ENCODE results near the gene RELN. TPM values are rescaled to one million over a fixed set of nuclear protein-coding genes. Genes with fewer than 3 reads are reported as not detected.

Gene RELN
- total RNA-seq, 6 donors from 2014 or later = 1.1 to 3.6 (median 2.6) TPM; not detected in 1

DNA sequence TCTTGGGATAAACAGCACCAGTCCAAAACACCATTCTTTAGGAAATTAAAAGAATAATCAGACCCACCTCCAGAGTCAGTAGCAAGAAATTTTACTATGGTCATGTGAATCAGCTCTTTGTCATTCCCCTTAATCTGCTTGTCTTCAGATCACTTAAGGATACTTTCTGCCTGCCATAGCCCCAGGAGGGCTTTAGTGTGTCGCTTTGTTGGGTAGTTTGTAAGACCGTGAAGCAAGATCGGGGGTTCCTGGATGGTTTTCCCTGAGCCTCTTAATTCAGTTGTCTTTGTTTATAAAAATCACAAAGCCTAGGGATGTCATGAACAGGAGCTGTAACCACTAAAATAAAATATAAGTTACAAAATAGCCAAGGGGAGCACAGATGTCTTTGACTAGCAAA, 223.6 kb downstream of the RELN start:
- 45 to 47% methylated on average over 3 of the region's 3 CpGs for WGBS, 2 donors
- no peaks in the 10 kb centered on the region for H3K27me3 ChIP-seq
- DNase-seq (no peak), ATAC-seq (ENCODE audit: low FRiP score in 2 of 2) (no peak)
- H3K4me3 ChIP-seq = no peak overlapping the region
- H3K9me3 ChIP-seq = no peaks in the 10 kb centered on the region
- H3K27ac ChIP-seq = no peak overlapping the region
- no peaks in the 10 kb centered on the region for H3K4me1 ChIP-seq
- no peak for TF ChIP-seq POLR2AphosphoS5 (IDR thresholded peaks at IDR 0.05)
- TF ChIP-seq POLR2A (IDR thresholded peaks at IDR 0.05) = no peak
- TF ChIP-seq, protein P1, sequence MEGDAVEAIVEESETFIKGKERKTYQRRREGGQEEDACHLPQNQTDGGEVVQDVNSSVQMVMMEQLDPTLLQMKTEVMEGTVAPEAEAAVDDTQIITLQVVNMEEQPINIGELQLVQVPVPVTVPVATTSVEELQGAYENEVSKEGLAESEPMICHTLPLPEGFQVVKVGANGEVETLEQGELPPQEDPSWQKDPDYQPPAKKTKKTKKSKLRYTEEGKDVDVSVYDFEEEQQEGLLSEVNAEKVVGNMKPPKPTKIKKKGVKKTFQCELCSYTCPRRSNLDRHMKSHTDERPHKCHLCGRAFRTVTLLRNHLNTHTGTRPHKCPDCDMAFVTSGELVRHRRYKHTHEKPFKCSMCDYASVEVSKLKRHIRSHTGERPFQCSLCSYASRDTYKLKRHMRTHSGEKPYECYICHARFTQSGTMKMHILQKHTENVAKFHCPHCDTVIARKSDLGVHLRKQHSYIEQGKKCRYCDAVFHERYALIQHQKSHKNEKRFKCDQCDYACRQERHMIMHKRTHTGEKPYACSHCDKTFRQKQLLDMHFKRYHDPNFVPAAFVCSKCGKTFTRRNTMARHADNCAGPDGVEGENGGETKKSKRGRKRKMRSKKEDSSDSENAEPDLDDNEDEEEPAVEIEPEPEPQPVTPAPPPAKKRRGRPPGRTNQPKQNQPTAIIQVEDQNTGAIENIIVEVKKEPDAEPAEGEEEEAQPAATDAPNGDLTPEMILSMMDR (IDR thresholded peaks at IDR 0.05) = no peak
- TF ChIP-seq EP300 (IDR thresholded peaks at IDR 0.05) = no peak
- H3K36me3 ChIP-seq = no peaks in the 10 kb centered on the region

DNA sequence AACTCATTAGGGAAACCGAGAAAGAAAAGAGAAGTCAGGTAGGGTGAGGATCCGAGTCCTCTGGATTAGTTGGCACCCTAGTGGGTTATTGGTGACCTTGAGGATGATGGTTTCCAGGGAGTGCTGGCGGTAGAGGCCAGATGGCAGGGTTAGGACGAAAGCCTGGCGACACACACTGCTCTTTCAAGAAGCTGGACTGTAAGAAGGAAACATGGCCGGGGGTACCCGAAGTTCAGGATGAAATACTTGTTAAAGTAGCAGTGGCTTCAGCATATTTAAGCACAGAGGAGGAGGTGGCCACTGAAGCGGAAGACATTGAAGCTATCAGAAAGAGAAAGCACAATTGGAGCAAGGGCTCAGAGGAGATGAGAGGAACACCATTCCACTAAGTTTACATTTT, 224.6 kb downstream of the RELN start:
- H3K36me3 ChIP-seq = no peaks in the 10 kb centered on the region
- ATAC-seq (ENCODE audit: low FRiP score in 2 of 2) (no peak), DNase-seq (no peak)
- no peaks in the 10 kb centered on the region for H3K27me3 ChIP-seq
- H3K4me3 ChIP-seq = no peak overlapping the region
- H3K27ac ChIP-seq = no peak overlapping the region
- no peaks in the 10 kb centered on the region for H3K4me1 ChIP-seq
- TF ChIP-seq POLR2A (IDR thresholded peaks at IDR 0.05) (no peak), POLR2AphosphoS5 (IDR thresholded peaks at IDR 0.05) (no peak), EP300 (IDR thresholded peaks at IDR 0.05) (no peak)
- TF ChIP-seq, protein P1 (IDR thresholded peaks at IDR 0.05) = no peak
- no peaks in the 10 kb centered on the region for H3K9me3 ChIP-seq
- WGBS, 2 donors = 86 to 93% methylated on average over 8 of the region's 8 CpGs

DNA sequence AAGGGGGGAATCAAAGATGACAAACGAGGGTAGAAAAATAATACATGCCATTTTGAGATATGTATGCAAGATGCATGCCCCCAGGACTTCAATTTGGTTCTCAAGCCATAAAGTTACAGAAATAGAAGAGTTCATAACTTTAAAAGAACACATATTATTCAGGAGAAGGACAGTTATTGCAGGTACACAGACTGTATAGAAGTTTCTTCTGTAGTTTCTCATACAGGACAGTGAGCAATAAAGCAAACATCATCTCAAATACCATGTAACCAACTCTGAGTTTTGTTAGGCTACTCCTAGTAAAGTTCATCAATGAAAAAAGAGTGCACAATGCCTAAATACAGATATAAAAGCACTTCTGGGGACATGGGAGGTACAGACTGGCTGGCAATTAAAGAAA, 226.6 kb downstream of the RELN start:
- no peak for DNase-seq
- Histone ChIP-seq H3K4me3 (no peak overlapping the region), H3K27ac (no peak overlapping the region), H3K36me3 (no peaks in the 10 kb centered on the region), H3K9me3 (no peaks in the 10 kb centered on the region), H3K4me1 (no peaks in the 10 kb centered on the region), H3K27me3 (no peaks in the 10 kb centered on the region)
- 56 to 64% methylated on average over 1 of the region's 1 CpG for WGBS, 2 donors
- no peak for ATAC-seq (ENCODE audit: low FRiP score in 2 of 2)
- TF ChIP-seq POLR2A (IDR thresholded peaks at IDR 0.05) = no peak
- no peak for TF ChIP-seq EP300 (IDR thresholded peaks at IDR 0.05)
- TF ChIP-seq, protein P1 (IDR thresholded peaks at IDR 0.05) = no peak
- TF ChIP-seq POLR2AphosphoS5 (IDR thresholded peaks at IDR 0.05) = no peak

DNA sequence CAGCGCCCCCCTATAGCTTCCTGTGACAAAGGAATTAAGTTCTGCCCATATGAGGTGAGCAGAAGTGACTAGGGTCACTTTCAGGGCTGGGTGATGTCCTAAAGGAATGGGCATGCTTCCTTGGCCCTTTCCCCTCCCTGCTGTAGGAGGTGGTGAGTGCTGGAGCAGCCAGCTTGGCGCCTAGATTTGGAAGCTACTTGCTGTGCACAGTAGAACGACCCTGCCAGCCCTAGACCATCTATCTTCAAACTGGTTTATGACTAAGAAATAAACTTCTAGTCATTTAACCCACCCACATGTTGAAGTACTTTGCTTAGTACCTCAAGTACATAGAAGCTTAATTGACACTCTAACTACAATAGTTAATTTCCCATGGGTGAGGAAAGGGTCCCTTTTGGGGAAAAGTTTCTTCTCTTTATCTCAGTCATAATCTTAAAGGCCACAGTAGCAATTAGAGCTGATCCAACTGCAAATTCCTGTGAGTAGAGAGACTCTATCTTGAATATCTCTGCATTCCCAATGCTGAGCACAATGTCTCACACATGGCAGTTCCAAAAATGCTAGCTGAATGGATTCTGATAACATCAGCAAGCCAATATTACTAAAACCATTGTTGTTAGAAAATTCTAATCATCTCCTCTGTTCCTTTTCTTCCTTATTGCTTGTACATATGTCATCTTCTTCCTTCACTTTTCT, 227.2 kb downstream of the RELN start:
- Histone ChIP-seq H3K27me3 (no peaks in the 10 kb centered on the region), H3K9me3 (no peaks in the 10 kb centered on the region), H3K36me3 (no peaks in the 10 kb centered on the region), H3K27ac (no peak overlapping the region), H3K4me1 (no peaks in the 10 kb centered on the region), H3K4me3 (no peak overlapping the region)
- TF ChIP-seq POLR2A (IDR thresholded peaks at IDR 0.05) = no peak
- TF ChIP-seq EP300 (IDR thresholded peaks at IDR 0.05) = no peak
- TF ChIP-seq POLR2AphosphoS5 (IDR thresholded peaks at IDR 0.05) = no peak
- TF ChIP-seq, protein P1 (IDR thresholded peaks at IDR 0.05) = no peak
- no peak for DNase-seq
- no peak for ATAC-seq (ENCODE audit: low FRiP score in 2 of 2)
- 61 to 66% methylated on average over 3 of the region's 3 CpGs for WGBS, 2 donors

DNA sequence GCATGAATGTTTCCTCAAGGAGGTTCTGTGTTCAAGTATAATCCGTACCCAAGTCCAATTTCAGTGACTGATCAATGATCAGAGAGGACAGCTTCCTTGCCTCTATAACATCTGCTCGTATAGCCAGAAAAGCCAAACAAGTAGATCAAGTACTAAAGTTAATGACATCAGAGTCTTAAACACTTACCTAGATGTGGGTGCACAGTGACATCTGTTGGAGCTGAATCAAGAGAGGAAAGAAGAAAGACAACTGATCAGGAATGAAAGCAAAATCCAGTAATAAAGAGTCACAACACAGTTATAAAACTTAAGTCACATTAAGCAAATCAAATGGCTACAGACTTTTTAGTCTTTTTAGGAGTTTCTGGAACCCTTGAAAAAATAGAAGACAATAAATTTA, 236.5 kb downstream of the RELN start:
- H3K27ac ChIP-seq = no peak overlapping the region
- TF ChIP-seq EP300 (IDR thresholded peaks at IDR 0.05) (no peak), POLR2A (IDR thresholded peaks at IDR 0.05) (no peak), POLR2AphosphoS5 (IDR thresholded peaks at IDR 0.05) (no peak)
- TF ChIP-seq, protein P1 (IDR thresholded peaks at IDR 0.05) = no peak
- no peak for ATAC-seq (ENCODE audit: low FRiP score in 2 of 2)
- H3K27me3 ChIP-seq = no peaks in the 10 kb centered on the region
- no peak for DNase-seq
- no peak overlapping the region for H3K4me3 ChIP-seq
- H3K9me3 ChIP-seq = no peaks in the 10 kb centered on the region
- no peaks in the 10 kb centered on the region for H3K4me1 ChIP-seq
- 59 to 75% methylated on average over 2 of the region's 2 CpGs for WGBS, 2 donors
- no peaks in the 10 kb centered on the region for H3K36me3 ChIP-seq
